SK-N-SH (cell line): Measurements from ENCODE around the gene STMND1. TPM values are rescaled to one million over a fixed set of nuclear protein-coding genes. Genes with fewer than 3 reads are reported as not detected.

Experiments
- CTCF ChIA-PET: fragments of 300-600, 350-600 bp; formaldehyde crosslinking; extraction: SDS; loops from one replicate; lab custom pipeline; 2021; lab: Yijun Ruan, JAX
- POLR2A ChIA-PET: fragments of 350-600 bp; sonication (Branson Sonifier 250); formaldehyde crosslinking; extraction: SDS; loops from one replicate; lab custom pipeline; 2020; ENCODE audit warnings: antibody characterized with exemption, inconsistent platforms; lab: Yijun Ruan, JAX
- DNase-seq: peaks from one replicate; pipeline ENCODE4 v3.0.0; 2012
- H2AFZ ChIP-seq: fragments of 200-600 bp; sonication (generic); 2 replicates; pipeline ENCODE4 v1.8.1; 2016; ENCODE audit warnings: antibody characterized with exemption, mild to moderate bottlenecking, low read depth
- H3F3A ChIP-seq: fragments of 200-600 bp; sonication (generic); replicated peaks from 2 replicates; pipeline ENCODE3; 2016; ENCODE audit warnings: antibody characterized with exemption, mild to moderate bottlenecking; ENCODE audit not compliant: insufficient read depth
- H3K27ac ChIP-seq, 2 experiments: fragments of 200-500 bp in 1 of 2; fragments of 200-600 bp in 1 of 2; sonication (Bioruptor generic) in 1 of 2; sonication (generic), shearing (Covaris generic) in 1 of 2; 2 replicates each; pipeline versions ENCODE4 v1.5.1 to v1.6.1; 2014 to 2016; ENCODE audit warnings: low read depth in 2 of 2, inconsistent platforms in 1 of 2, low read length in 1 of 2, mild to moderate bottlenecking in 1 of 2, mixed read lengths in 1 of 2
- H3K27me3 ChIP-seq: fragments of 200-600 bp; sonication (generic), shearing (Covaris generic); 2 replicates; pipeline ENCODE4 v1.6.1; 2016; ENCODE audit warnings: mixed run types; ENCODE audit not compliant: insufficient read depth
- H3K36me3 ChIP-seq, 2 experiments: fragments of 200-500 bp in 1 of 2; fragments of 200-600 bp in 1 of 2; sonication (Bioruptor generic) in 1 of 2; sonication (generic) in 1 of 2; replicated peaks in 1 of 2; 2 replicates each; pipeline versions ENCODE3 to v1.5.1; 2014 to 2016; ENCODE audit warnings: low read length in 1 of 2, mild to moderate bottlenecking in 1 of 2; ENCODE audit not compliant: insufficient read depth in 2 of 2, control insufficient read depth in 1 of 2
- H3K4me1 ChIP-seq, 2 experiments: fragments of 200-500 bp in 1 of 2; fragments of 200-600 bp in 1 of 2; sonication (Bioruptor generic) in 1 of 2; sonication (generic), shearing (Covaris generic) in 1 of 2; 2 replicates each; pipeline versions ENCODE4 v1.5.1 to v1.6.1; 2014 to 2016; ENCODE audit warnings: low read depth in 1 of 2, low read length in 1 of 2, mixed run types in 1 of 2; ENCODE audit not compliant: insufficient read depth in 2 of 2, control insufficient read depth in 1 of 2
- H3K4me2 ChIP-seq: fragments of 200-600 bp; sonication (generic), shearing (Covaris generic); 2 replicates; pipeline ENCODE4 v1.6.1; 2017; ENCODE audit warnings: mixed run types
- H3K4me3 ChIP-seq, 2 experiments: fragments of 200-500 bp in 1 of 2; fragments of 200-600 bp in 1 of 2; sonication (Bioruptor generic) in 1 of 2; sonication (generic), shearing (Covaris generic) in 1 of 2; 2 replicates each; pipeline versions ENCODE4 v1.5.1 to v1.8.1; 2014 to 2016; ENCODE audit warnings: low read depth in 2 of 2, inconsistent platforms in 1 of 2, low read length in 1 of 2, mild to moderate bottlenecking in 1 of 2, mixed read lengths in 1 of 2, moderate library complexity in 1 of 2
- H3K79me2 ChIP-seq: fragments of 200-600 bp; sonication (generic); 2 replicates; pipeline ENCODE4 v1.8.1; 2017; ENCODE audit warnings: mild to moderate bottlenecking; ENCODE audit not compliant: insufficient read depth
- H3K9ac ChIP-seq: fragments of 200-600 bp; sonication (generic); 2 replicates; pipeline ENCODE4 v1.6.1; 2017; ENCODE audit warnings: mixed run types
- H3K9me2 ChIP-seq: fragments of 200-600 bp; sonication (generic); 2 replicates; pipeline ENCODE4 v1.6.1; 2017; ENCODE audit warnings: mixed run types
- H3K9me3 ChIP-seq: fragments of 200-600 bp; sonication (generic); 2 replicates; pipeline ENCODE4 v1.6.1; 2017; ENCODE audit warnings: mixed run types, mild to moderate bottlenecking, moderate library complexity
- H4K20me1 ChIP-seq: fragments of 200-600 bp; sonication (generic); 2 replicates; pipeline ENCODE4 v1.6.1; 2017; ENCODE audit warnings: mild to moderate bottlenecking, mixed run types; ENCODE audit not compliant: insufficient read depth
- EZH2phosphoT487 ChIP-seq: fragments of 200-600 bp; sonication (generic); IDR thresholded peaks from 2 replicates; pipeline ENCODE4 v1.6.1; 2017; ENCODE audit warnings: low read depth, mixed run types, mild to moderate bottlenecking, antibody characterized with exemption, moderate library complexity, borderline replicate concordance
- FOSL2 ChIP-seq: IDR thresholded peaks from 2 replicates; pipeline ENCODE4 v1.4.0; 2012; ENCODE audit warnings: low read depth, mild to moderate bottlenecking, moderate library complexity, borderline replicate concordance
- GABPA ChIP-seq: IDR thresholded peaks from 2 replicates; pipeline ENCODE4 v1.4.0; 2012; ENCODE audit warnings: low read depth, mild to moderate bottlenecking
- JUND ChIP-seq: IDR thresholded peaks from 2 replicates; pipeline ENCODE4 v1.4.0; 2012
- NFIC ChIP-seq: IDR thresholded peaks from 2 replicates; pipeline ENCODE4 v1.4.0; 2012; ENCODE audit warnings: borderline replicate concordance
- NRF1 ChIP-seq: IDR thresholded peaks from 2 replicates; pipeline ENCODE4 v1.6.1; 2012; ENCODE audit warnings: low read depth, mild to moderate bottlenecking, low read length
- TEAD4 ChIP-seq: IDR thresholded peaks from 2 replicates; pipeline ENCODE4 v1.4.0; 2012; ENCODE audit warnings: mild to moderate bottlenecking, borderline replicate concordance; ENCODE audit not compliant: insufficient read depth
- WGBS: methylation state at CpG from one replicate; pipeline ENCODE4 v1.1.6; 2017; ENCODE audit warnings: low lambda C conversion rate; 5-methylcytosine and 5-hydroxymethylcytosine counted together
- polyA plus RNA-seq, 3 experiments: library from polyadenylated mRNA; depleted of rRNA; stranded (reverse); fragments of >200 nt; gene quantifications; 2 replicates each; pipeline ENCODE4 v1.2.3, GENCODE V29; 2012
- TF ChIP-seq, protein P1 (sequence below): fragments of 150-350 bp; IDR thresholded peaks from 2 replicates; pipeline ENCODE4 v1.6.1; 2017; ENCODE audit warnings: antibody characterized with exemption, low read length, low read depth, borderline replicate concordance
- TF ChIP-seq, protein P2 (sequence below): IDR thresholded peaks from 2 replicates; pipeline ENCODE4 v1.4.0; 2012; ENCODE audit warnings: low read depth, borderline replicate concordance
- TF ChIP-seq, protein P3 (sequence below): IDR thresholded peaks from 2 replicates; pipeline ENCODE4 v1.4.0; 2012; ENCODE audit warnings: low read depth
- TF ChIP-seq, protein P4 (sequence below): IDR thresholded peaks from 2 replicates; pipeline ENCODE4 v1.6.1; 2012; ENCODE audit warnings: mild to moderate bottlenecking, low read depth, low read length, moderate library complexity
- TF ChIP-seq, protein P5 (sequence below): fragments of 200-600 bp; sonication (generic); IDR thresholded peaks from 2 replicates; pipeline ENCODE4 v1.6.1; 2017; ENCODE audit warnings: antibody characterized with exemption, mild to moderate bottlenecking, moderate library complexity

STMND1 gene
- polyA plus RNA-seq, 1 of the 3 experiments (the other 2 are of a cell fraction) = not detected

DNA sequence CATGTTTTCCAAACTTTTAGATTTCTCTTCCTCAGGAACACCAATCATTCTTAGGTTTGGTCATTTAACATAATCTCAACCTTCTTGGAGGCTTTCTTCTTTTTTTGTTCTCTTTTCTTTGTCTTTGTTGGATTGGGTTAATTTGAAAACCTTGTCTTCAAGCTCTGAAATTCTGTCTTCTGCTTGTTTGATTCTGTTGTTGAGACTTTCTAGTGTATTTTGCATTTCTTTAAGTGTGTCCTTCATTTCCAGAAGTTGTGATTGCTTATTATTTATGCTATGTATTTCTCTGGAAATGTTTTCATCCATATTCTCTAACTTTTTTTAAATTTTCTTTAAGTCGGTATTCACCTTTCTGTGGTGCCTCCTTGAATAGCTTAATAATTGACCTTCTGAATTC, 42.2 kb downstream of the STMND1 start:
- H3K9me3 ChIP-seq = peaks cover 6% of the 10 kb centered on the region; the same call in 1 of the 2 replicates

More for the DNA sequence above, 42.2 kb downstream of the STMND1 start:
- DNase-seq = no peak
- Histone ChIP-seq H3K4me1 (no peaks in the 10 kb centered on the region), H3K9me2 (no peaks in the 10 kb centered on the region), H4K20me1 (no peaks in the 10 kb centered on the region), H3K27me3 (no peaks in the 10 kb centered on the region), H3K4me2 (no peak overlapping the region), H3K79me2 (no peaks in the 10 kb centered on the region), H3K4me3 (no peak overlapping the region), H2AFZ (no peak overlapping the region), H3K27ac (no peak overlapping the region), H3F3A (no peaks in the 10 kb centered on the region), H3K36me3 (no peaks in the 10 kb centered on the region), H3K9ac (no peak overlapping the region)
- ChIA-PET CTCF (interaction anchor here (1.1 to 1.8 kb wide), 3 partner anchors 11 to 440 kb away, joined by 3 to 4 read pairs (median 3); no protein-coding TSS in a partner anchor), POLR2A (no interaction called here)
- TF ChIP-seq JUND (no peak), NFIC (no peak), GABPA (no peak), FOSL2 (no peak), EZH2phosphoT487 (no peak), TEAD4 (no peak), NRF1 (no peak)
- TF ChIP-seq, protein P1, sequence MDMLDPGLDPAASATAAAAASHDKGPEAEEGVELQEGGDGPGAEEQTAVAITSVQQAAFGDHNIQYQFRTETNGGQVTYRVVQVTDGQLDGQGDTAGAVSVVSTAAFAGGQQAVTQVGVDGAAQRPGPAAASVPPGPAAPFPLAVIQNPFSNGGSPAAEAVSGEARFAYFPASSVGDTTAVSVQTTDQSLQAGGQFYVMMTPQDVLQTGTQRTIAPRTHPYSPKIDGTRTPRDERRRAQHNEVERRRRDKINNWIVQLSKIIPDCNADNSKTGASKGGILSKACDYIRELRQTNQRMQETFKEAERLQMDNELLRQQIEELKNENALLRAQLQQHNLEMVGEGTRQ = no peak
- TF ChIP-seq, protein P2, sequence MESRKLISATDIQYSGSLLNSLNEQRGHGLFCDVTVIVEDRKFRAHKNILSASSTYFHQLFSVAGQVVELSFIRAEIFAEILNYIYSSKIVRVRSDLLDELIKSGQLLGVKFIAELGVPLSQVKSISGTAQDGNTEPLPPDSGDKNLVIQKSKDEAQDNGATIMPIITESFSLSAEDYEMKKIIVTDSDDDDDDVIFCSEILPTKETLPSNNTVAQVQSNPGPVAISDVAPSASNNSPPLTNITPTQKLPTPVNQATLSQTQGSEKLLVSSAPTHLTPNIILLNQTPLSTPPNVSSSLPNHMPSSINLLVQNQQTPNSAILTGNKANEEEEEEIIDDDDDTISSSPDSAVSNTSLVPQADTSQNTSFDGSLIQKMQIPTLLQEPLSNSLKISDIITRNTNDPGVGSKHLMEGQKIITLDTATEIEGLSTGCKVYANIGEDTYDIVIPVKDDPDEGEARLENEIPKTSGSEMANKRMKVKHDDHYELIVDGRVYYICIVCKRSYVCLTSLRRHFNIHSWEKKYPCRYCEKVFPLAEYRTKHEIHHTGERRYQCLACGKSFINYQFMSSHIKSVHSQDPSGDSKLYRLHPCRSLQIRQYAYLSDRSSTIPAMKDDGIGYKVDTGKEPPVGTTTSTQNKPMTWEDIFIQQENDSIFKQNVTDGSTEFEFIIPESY = no peak
- TF ChIP-seq, protein P3, sequence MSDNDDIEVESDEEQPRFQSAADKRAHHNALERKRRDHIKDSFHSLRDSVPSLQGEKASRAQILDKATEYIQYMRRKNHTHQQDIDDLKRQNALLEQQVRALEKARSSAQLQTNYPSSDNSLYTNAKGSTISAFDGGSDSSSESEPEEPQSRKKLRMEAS = no peak
- TF ChIP-seq, protein P4, sequence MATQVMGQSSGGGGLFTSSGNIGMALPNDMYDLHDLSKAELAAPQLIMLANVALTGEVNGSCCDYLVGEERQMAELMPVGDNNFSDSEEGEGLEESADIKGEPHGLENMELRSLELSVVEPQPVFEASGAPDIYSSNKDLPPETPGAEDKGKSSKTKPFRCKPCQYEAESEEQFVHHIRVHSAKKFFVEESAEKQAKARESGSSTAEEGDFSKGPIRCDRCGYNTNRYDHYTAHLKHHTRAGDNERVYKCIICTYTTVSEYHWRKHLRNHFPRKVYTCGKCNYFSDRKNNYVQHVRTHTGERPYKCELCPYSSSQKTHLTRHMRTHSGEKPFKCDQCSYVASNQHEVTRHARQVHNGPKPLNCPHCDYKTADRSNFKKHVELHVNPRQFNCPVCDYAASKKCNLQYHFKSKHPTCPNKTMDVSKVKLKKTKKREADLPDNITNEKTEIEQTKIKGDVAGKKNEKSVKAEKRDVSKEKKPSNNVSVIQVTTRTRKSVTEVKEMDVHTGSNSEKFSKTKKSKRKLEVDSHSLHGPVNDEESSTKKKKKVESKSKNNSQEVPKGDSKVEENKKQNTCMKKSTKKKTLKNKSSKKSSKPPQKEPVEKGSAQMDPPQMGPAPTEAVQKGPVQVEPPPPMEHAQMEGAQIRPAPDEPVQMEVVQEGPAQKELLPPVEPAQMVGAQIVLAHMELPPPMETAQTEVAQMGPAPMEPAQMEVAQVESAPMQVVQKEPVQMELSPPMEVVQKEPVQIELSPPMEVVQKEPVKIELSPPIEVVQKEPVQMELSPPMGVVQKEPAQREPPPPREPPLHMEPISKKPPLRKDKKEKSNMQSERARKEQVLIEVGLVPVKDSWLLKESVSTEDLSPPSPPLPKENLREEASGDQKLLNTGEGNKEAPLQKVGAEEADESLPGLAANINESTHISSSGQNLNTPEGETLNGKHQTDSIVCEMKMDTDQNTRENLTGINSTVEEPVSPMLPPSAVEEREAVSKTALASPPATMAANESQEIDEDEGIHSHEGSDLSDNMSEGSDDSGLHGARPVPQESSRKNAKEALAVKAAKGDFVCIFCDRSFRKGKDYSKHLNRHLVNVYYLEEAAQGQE = no peak
- TF ChIP-seq, protein P5, sequence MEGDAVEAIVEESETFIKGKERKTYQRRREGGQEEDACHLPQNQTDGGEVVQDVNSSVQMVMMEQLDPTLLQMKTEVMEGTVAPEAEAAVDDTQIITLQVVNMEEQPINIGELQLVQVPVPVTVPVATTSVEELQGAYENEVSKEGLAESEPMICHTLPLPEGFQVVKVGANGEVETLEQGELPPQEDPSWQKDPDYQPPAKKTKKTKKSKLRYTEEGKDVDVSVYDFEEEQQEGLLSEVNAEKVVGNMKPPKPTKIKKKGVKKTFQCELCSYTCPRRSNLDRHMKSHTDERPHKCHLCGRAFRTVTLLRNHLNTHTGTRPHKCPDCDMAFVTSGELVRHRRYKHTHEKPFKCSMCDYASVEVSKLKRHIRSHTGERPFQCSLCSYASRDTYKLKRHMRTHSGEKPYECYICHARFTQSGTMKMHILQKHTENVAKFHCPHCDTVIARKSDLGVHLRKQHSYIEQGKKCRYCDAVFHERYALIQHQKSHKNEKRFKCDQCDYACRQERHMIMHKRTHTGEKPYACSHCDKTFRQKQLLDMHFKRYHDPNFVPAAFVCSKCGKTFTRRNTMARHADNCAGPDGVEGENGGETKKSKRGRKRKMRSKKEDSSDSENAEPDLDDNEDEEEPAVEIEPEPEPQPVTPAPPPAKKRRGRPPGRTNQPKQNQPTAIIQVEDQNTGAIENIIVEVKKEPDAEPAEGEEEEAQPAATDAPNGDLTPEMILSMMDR = no peak
- WGBS = 81% methylated on average over 1 of the region's 1 CpG
